GM18868 (cell line): ENCODE results near the gene ASB3.
"Not testable (repeated sequence)": the region's sequence is repeated elsewhere in the genome, so short reads cannot be mapped to it uniquely, and the experiment has no call there.

Experiments used
- ATAC-seq: cut with Tn5 transposase; IDR thresholded peaks from one replicate; pipeline ENCODE4 v1.9.1; 2021; ENCODE audit warnings: mild to moderate bottlenecking, moderate library complexity; ENCODE audit not compliant: unreplicated experiment

Gene ASB3

DNA sequence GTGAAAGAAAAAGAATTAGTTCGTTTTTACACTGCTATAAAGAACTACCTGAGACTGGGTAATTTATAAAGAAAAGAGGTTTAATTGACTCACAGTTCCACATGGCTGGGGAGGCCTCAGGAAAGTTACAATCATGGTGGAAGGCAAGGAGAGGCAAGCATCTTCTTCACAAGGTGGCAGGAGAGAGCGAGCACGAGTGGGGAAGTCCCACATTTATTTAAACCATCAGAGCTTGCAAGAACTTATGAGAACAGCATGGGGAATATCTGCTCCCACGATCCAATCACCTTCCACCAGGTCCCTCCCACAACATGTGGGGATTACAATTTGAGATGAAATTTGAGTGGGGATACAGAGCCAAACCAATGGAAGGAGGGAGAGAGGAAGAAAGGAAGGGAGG is 128.3 kb downstream of the ASB3 start:
- not testable (repeated sequence) for ATAC-seq

DNA sequence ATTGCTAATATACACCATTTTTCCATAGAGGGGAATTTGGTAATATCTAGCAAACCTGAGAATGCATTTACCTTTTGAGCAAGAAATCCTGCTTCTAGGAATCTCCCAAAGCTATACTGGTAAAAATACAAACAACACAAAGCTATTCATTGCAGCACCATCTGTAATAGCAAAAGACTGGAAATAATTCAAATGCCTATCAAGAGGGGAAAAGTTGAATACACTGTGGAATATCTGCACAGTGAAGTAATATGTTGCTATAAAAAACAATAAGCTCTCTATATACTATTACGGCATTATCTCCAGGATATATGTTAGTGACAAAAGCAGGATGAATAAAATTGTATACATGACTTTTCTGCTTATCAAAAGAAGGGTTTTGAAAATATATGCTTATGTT is 131.5 kb downstream of the ASB3 start:
- no peak for ATAC-seq

DNA sequence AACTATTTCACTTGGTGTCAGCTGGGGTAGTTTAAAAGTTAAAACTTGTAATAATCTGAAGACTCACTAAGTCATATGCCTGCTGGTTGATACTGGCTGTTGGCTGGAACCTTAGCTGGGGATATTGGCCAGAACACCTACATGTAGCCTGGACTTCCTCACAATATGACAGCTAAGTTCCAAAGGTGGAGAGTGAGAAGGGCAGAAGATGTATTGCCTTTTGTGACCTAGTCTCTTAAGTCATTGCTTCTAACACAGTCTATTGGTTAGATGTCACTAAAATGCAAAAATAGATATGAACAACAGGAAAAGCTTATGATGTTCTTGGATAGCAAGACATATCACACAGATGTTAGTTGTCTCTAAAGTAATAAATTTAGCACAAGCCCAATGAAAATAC is 132.4 kb downstream of the ASB3 start:
- ATAC-seq, result no peak

DNA sequence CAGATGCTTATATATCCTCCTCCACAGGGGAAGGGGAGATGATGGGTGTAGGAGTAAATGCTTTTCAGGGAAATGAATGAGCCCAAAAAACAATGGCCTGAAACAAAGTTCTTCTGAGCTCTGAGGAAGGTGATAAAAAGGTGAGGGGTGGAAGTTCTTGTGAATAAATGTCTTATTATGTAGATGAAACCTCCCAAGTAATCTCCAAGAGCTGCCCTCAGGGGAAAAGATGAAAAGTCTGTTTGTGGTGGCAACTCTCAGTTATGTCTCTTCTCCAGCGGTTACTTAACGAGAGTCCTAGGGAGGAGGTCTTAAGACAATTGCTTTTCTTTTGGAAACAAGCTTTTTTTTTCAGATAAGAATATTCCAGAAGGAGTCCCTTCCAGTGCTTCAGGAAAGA is 134.6 kb downstream of the ASB3 start:
- no peak for ATAC-seq

DNA sequence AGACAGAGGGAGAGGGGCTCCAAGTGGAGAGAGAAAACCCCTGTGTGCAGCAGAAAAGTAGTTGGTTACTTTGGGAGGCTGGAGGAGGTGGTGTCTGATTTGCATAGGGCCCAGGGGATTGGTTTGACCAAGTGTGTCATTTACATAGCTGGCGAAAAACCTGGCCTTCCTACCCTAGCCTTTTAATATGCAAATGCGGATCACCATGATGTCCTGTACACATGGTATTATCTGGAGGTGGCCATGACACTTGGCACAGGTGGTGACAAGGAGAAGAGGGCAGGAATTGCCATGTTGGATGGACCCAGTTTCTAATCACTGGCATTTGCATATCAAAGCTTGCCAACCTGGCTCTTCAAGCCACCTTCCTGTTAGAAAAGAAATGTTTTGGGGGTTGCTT is 140.0 kb downstream of the ASB3 start:
- ATAC-seq, result no peak

DNA sequence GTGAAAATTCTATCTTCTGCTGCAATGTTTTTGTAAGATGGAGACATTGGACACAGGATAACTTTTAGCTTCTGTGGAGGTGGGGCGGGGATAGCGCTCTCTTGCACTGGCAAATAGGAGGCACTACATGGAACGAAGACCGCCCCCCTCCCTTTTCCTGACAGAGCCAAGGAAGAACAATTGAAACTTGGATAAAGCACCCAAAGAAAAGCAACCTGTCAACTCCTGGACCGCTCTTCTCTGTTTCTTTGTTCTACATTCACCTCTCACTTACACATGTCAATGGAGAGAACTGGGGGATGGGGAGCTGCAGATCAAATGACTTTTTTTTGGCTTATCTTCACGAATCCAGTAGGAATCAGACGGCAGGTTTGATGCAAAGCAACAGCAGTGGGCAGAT is 145.5 kb downstream of the ASB3 start:
- ATAC-seq, result no peak

DNA sequence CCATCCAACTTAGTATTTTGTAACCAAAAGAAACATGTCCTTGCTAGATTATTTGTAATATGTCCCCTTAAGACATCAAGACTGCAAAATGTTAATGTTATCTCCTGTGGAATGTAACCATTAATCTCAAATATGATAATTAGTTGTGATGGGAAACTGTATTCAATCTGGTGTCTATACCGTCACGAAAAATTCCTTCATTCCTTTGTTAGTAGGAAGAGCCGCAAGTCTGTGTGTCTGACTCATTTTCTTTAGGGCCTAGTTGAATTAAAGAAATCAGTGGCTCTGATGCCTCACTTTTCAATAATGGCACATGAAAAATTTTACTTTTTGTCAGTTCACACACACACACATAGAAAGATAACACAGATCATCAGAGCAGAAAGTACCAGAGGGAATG is 146.3 kb downstream of the ASB3 start:
- ATAC-seq, result no peak

DNA sequence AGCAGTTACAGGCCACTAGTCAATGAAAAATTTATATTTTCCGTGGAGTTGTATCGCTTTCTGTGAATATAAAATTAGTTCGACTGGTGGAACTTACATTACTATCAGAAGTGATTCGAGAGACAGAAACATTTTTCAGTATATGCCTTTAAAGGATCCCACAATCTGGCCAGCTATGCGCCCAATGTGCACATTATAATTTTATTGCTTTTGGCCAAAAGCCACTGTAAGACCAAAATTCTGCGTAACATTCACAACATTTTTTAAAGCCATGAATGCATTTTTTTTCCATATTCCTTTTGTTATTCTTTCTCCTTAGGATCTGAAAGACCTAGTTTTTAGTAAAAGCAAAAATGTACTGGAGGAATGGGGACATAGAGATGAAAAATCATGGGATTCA is 150.2 kb downstream of the ASB3 start:
- no peak for ATAC-seq

DNA sequence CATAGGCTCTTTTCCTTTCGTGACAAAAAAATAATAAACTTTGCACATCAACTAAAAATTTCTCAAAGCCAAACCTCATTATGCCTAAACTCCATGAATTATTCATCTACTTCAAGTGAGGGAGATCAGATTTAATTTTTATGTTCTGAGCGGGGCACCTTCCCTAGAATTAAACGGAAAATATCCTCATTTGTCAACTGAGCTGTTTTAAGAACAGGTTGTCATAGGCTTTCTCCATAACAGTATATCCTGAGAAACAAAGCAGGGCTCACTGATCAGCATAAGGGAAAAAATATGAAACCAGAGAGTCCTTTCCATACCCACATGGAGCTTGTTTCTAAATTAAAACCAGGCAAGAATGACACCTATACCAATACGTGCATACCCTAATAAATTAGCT is 150.6 kb downstream of the ASB3 start:
- ATAC-seq, result no peak

DNA sequence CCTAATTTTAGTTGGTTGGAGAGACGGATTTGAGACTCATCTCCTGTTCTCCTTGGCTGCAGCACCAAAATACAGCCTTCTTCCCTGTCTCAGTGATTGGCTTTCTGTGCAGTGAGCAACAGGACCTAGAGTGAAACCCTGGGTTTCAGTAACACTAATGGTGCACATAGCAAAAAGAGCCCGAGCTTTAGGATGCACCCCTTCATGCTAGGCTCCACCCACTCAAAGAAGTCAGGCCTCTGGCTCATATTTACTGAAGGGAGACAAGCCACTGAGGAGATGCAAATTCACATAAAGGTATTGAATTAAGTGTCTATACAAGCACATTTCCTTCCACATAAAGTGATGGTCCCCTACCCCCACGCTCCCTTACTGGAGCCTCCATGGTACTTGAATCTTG is 151.1 kb downstream of the ASB3 start:
- ATAC-seq, result no peak

DNA sequence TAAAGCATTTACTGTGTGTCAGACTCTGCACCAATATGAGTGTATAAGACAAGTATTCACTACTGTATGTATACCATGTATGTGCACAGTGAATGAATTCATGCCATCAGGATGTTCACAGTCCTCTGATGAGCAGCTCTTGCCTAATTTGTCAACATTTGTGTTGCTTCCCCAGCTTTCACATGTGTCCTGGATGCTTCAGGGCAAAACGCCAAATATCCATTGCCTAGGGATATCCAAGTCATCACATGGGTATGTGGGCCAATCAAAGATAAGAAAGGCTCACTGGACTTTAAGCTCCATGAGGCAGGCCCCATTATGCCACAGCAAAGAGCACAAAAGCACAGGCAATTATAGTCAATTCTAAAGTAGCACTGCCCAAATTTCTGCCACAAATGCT is 153.3 kb downstream of the ASB3 start:
- ATAC-seq, result no peak

DNA sequence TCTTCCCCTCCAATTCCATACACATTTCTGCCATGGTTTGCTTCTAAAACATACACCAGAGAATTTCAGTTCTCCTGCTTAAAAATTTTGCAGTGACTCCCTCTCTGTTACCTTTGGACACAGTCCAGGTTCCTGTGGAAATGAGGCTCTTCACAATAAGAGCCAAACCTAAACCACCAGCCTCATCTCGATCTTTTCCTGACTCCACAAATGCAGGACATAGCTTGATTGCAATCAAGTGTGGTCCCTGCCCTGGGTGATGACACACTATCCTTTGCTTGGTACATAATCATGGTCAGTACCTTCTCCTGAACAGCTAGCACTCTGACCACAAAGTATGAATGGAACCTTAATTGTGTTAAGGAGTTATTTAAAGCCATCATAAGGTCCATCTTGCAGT is 154.0 kb downstream of the ASB3 start:
- no peak for ATAC-seq

DNA sequence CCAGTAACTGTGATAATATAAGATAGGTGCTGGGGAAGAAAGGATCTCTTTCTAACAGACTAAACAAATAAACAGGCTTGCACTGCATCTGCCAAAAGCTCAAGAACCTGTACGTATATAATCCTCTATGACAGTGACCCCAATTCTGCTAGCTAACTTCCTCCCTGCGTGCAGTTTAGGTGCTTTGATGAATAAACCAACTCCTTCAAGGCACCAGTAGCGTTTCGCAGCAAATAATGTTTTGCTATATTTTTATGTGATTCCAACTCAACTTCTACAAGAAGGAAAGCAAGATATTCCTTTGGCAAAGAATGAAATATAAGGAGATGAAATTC is 154.7 kb downstream of the ASB3 start:
- peak; percentile 4 for ATAC-seq

DNA sequence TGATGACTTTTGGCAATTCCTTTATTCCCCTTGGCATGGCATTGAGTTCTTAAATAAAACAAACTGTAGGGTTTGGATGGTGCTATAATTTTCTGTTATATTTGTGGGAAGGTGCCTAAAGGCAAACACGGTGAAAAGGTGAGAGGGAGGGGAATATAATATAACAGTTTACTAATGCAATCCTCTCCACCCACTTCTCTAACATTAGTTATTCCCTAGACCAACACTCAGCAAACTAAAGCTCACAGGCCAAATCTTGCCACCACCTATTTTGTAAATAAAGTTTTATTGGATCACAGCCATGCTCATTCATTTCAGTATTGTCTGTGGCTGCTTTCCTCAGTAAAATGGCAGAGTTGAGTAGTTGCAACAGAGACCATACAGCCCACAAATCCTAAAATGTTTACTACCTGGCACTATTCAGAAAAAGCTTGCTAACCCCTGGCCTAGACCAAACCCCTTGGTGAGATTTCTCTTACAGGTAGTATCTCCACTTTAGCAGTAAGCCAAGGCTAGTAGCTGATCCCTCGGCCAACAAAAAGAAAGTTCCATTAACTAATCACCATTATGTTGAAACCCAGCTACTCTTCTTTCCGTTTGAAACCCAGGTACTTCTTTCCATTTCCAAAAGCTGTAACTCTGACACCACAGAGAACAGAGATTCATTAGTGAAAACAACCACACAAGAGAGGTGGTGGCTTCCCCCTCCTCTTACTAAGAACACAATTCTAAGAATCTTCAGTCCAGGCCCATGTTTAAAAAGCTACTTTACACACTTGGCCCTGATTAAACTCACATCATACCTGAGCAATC is 155.2 kb downstream of the ASB3 start:
- ATAC-seq, result peak; percentile 44

DNA sequence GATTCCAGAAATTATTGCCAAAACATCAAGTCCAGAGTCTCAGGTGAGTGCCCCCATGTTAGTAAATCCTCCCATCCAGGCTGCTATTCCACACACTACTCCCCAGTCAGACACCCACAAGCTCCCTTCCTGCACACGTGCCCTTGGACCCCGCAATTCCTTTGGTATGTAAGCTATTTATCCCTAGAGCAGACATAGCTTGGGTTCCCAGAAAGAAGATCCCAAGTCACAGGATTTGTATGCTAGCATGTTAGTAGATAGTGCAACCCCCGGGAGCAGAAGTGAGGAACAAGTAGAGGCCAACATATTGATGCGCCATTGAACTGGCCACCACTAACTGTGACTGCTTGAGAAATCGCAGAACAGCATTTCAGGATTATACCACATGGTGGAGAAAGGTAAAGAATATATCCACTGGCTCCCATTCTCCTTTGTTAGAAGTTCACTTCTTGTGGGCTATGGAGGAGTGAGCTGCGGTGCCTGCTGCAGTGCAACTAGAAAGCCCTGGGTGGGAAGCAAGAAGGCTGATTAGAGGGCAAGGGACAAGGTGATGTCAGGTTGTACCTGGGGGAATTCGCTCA is 156.6 kb downstream of the ASB3 start:
- ATAC-seq, result no peak

DNA sequence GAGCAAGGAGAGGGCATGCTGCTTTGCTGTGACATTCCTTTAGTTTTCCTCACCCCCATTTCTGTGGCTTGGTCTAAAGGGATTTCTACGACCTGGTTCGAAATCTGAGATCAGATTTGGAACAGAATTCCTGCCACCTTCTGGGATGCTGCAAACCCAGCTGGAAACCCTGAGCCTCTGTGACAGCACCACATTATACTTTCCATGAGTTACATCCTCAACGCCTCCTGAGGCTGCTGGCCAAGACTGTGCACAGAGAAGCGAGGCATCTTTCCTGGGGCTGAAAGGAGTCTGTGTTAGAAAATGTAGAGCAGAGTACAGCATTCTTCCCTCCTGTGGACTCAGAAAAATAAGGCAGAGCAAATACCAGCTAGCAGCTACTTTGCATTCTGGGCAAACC is 157.3 kb downstream of the ASB3 start:
- ATAC-seq, result no peak

DNA sequence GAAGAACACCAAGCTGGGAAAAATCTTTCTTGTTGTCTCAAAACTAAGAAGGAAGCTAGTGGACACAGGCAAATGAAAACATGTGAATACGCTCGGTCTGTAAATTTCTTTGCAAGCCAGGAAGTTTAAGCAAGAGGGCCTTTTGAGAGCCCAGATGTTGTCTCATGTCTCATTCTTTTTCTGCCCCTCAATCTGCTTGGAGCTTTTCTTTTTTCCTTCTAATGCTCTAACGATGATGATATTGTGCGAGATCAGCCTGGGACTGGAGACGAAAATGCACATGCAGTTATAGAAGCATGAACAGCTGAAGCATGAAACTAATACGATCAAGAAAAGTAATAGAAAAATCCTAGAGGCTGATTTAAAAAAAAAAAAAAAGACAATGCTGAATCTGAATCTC is 157.8 kb downstream of the ASB3 start:
- no peak for ATAC-seq

DNA sequence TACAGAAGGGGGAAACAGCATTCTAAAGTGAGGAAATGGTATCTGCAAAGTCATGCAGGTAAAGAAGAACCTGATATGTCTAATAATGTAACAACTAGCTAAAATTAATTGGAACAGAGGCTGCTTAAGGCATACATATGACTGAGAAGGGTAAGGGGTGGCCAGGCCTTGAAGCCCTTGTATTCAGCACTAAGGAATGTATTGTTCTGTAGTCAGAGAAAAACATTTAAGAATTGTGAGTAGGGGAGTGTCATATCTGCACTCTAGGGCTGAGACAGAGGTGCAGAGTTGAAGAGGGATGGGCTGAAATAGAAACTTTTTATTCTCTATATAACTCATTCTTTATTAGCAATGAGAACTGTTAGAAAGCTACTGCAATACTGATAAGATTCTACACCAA is 164.6 kb downstream of the ASB3 start:
- ATAC-seq, result no peak

DNA sequence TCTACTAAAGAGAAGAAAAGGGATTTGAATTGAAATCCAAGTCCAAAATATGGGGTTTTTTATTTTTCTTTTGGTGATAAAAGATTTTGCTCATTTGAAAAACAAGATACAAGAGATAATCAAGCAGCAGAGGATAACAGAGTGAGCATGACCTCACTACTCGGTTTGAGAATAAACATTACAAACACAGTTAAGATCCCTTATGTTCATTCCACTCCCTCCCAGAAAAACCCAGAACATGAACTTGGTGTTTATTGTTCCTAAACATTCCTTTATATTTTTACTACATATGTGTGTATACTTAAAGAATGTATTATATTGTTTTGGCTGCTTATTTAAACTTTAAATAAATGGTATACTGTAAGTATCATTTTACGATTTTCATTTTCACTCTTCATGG is 165.8 kb downstream of the ASB3 start:
- ATAC-seq, result no peak
